Measurements from ENCODE around the gene TICAM2.

GRCh38 chr5:115600766-115601165, 1.5 kb downstream of the TICAM2 start:
- TF ChIP-seq ARNT (IDR thresholded peaks at IDR 0.05) (no peak), FOXA1 (IDR thresholded peaks at IDR 0.05) (no peak), HDGF (IDR thresholded peaks at IDR 0.05; ENCODE audit: borderline replicate concordance) (no peak), FOXM1 (IDR thresholded peaks at IDR 0.05; ENCODE audit: borderline replicate concordance) (no peak), SP1 (IDR thresholded peaks at IDR 0.05) (no peak), SUZ12 (IDR thresholded peaks at IDR 0.05) (no peak), NFRKB (IDR thresholded peaks at IDR 0.05) (no peak), TARDBP (IDR thresholded peaks at IDR 0.05) (no peak)
